Astrocyte (in vitro differentiated cells and primary cell): ENCODE measurements around the gene DNAJC16. TPM values are rescaled to one million over a fixed set of nuclear protein-coding genes. Genes with fewer than 3 reads are reported as not detected.

Source experiments
- DNase-seq: peaks from one replicate; pipeline ENCODE4 v3.0.0-alpha.2; 2010; ENCODE audit warnings: low read depth
- FAIRE-seq: peaks from 2 replicates; lab custom pipeline; 2011; peaks lifted over from hg19 to GRCh38; lab: Jason Lieb, UNC
- H2AFZ ChIP-seq: 2 replicates; pipeline ENCODE4 v1.6.0; 2012; ENCODE audit warnings: low read depth, low read length, inconsistent platforms
- H3K27ac ChIP-seq: 2 replicates; pipeline ENCODE4 v1.5.1; 2011; ENCODE audit warnings: low read depth, low read length, inconsistent platforms
- H3K27me3 ChIP-seq: 2 replicates; pipeline ENCODE4 v1.6.0; 2011; ENCODE audit warnings: low read length, inconsistent platforms; ENCODE audit not compliant: insufficient read depth
- H3K36me3 ChIP-seq: 2 replicates; pipeline ENCODE4 v1.5.1; 2011; ENCODE audit warnings: low read length, inconsistent platforms; ENCODE audit not compliant: insufficient read depth
- H3K4me1 ChIP-seq: 2 replicates; pipeline ENCODE4 v1.5.1; 2011; ENCODE audit warnings: low read length, inconsistent platforms; ENCODE audit not compliant: insufficient read depth
- H3K4me2 ChIP-seq: 2 replicates; pipeline ENCODE4 v1.6.0; 2012; ENCODE audit warnings: low read length, inconsistent platforms
- H3K4me3 ChIP-seq: 2 replicates; pipeline ENCODE4 v1.5.1; 2011; ENCODE audit warnings: low read depth, mild to moderate bottlenecking, low read length, inconsistent platforms; ENCODE audit not compliant: insufficient read depth
- H3K79me2 ChIP-seq: 2 replicates; pipeline ENCODE4 v1.6.0; 2012; ENCODE audit warnings: mild to moderate bottlenecking, low read length, inconsistent platforms; ENCODE audit not compliant: insufficient read depth
- H3K9ac ChIP-seq: 2 replicates; pipeline ENCODE4 v1.6.0; 2012; ENCODE audit warnings: mild to moderate bottlenecking, low read length, inconsistent platforms
- H3K9me3 ChIP-seq: 2 replicates; pipeline ENCODE4 v1.5.1; 2012; ENCODE audit warnings: low read depth, mild to moderate bottlenecking, low read length, inconsistent platforms; ENCODE audit not compliant: insufficient read depth
- H4K20me1 ChIP-seq: 2 replicates; pipeline ENCODE4 v1.6.0; 2012; ENCODE audit warnings: low read length, inconsistent platforms; ENCODE audit not compliant: insufficient read depth
- H3K27ac Mint-ChIP-seq: one replicate; pipeline ENCODE4 v1.8.0; 2021; ENCODE audit warnings: mild to moderate bottlenecking, mixed read lengths; ENCODE audit not compliant: unreplicated experiment
- H3K27me3 Mint-ChIP-seq: one replicate; pipeline ENCODE4 v1.8.0; 2021; ENCODE audit warnings: low read depth, mixed read lengths; ENCODE audit not compliant: unreplicated experiment
- H3K36me3 Mint-ChIP-seq: one replicate; pipeline ENCODE4 v1.8.0; 2021; ENCODE audit warnings: low read depth, mixed read lengths; ENCODE audit not compliant: unreplicated experiment
- H3K4me1 Mint-ChIP-seq: one replicate; pipeline ENCODE4 v1.8.0; 2021; ENCODE audit warnings: low read depth, mixed read lengths; ENCODE audit not compliant: unreplicated experiment
- H3K4me3 Mint-ChIP-seq: one replicate; pipeline ENCODE4 v1.8.0; 2021; ENCODE audit warnings: mild to moderate bottlenecking, moderate library complexity, mixed read lengths; ENCODE audit not compliant: unreplicated experiment
- H3K9me3 Mint-ChIP-seq: one replicate; pipeline ENCODE4 v1.8.0; 2021; ENCODE audit warnings: mild to moderate bottlenecking, mixed read lengths; ENCODE audit not compliant: unreplicated experiment
- EZH2 ChIP-seq: IDR thresholded peaks from 2 replicates; pipeline ENCODE4 v1.6.1; 2012; ENCODE audit warnings: mild to moderate bottlenecking, low read length, inconsistent platforms; ENCODE audit not compliant: insufficient read depth
- total RNA-seq: library from RNA; stranded (reverse); gene quantifications from 2 replicates; pipeline ENCODE4 v1.2.1, GENCODE V29; 2021
- TF ChIP-seq, protein P1 (sequence below): IDR thresholded peaks from 2 replicates; pipeline ENCODE4 v1.5.1; 2011; ENCODE audit warnings: low read depth, mild to moderate bottlenecking, inconsistent platforms, low read length, moderate library complexity; ENCODE audit not compliant: insufficient read depth

DNAJC16 gene
- total RNA-seq, 1 donor from 2014 or later: 19.6 TPM

DNA sequence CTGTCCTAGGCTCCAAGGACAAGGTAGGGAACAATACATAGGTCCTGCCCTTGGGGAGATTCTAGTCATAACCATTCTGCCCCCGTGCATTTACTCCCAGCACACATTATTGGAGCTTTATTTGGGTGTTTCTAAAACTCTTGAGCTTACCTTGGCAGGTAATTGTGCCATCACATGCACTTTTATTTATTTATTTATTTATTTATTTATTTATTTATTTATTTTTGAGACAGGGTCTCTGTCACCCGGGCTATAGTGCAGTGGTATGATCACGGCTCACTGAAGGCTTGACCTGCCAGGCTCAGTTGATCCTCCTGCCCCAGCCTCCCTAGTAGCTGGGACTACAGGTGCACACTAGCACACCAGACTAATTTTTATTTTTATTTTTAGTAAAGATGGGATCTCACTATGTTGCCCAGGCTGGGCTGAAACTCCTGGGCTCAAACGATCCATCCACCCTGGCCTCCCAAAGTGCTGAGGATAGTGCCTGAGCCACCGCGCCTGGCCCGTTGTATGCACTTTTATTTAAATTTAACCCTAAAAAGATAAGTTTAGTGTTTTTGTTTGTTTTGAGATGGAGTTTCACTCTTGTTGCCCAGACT is 49.0 kb downstream of the DNAJC16 start:
- no peak for FAIRE-seq

DNA sequence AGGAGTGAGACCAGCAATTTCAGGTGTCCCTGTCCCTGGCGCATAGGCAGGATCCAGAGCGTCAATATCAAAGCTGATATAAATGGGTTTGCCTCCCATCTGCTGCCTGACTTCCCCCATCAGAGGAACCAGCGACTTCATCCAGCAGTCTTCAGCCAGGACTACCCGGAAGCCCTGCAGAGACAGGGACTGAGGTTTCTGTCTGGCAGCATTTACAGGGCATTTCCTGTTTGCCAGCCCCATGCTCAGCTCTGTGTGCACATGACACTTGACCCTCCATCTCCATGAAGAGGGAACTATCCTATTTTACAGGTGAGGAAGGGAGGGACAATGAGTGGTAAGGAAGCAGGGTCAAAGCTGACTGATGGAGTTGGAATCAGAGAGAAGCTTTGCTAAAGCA is 51.0 kb downstream of the DNAJC16 start:
- Histone ChIP-seq H3K79me2 (no peaks in the 10 kb centered on the region), H3K9me3 (no peaks in the 10 kb centered on the region), H3K4me3 (no peak overlapping the region), H3K4me1 (no peaks in the 10 kb centered on the region), H3K27me3 (no peaks in the 10 kb centered on the region), H3K9ac (no peak overlapping the region), H3K27ac (no peak overlapping the region), H3K36me3 (no peaks in the 10 kb centered on the region), H2AFZ (no peak overlapping the region), H3K4me2 (no peak overlapping the region), H4K20me1 (no peaks in the 10 kb centered on the region)
- H3K4me3 Mint-ChIP-seq: no peak overlapping the region
- FAIRE-seq (no peak), DNase-seq (no peak)
- H3K4me1 Mint-ChIP-seq: peaks cover 6% of the 10 kb centered on the region
- H3K36me3 Mint-ChIP-seq: peaks cover 9% of the 10 kb centered on the region
- H3K9me3 Mint-ChIP-seq: no peaks in the 10 kb centered on the region
- no peak overlapping the region for H3K27ac Mint-ChIP-seq
- TF ChIP-seq EZH2: no peak
- TF ChIP-seq, protein P1, sequence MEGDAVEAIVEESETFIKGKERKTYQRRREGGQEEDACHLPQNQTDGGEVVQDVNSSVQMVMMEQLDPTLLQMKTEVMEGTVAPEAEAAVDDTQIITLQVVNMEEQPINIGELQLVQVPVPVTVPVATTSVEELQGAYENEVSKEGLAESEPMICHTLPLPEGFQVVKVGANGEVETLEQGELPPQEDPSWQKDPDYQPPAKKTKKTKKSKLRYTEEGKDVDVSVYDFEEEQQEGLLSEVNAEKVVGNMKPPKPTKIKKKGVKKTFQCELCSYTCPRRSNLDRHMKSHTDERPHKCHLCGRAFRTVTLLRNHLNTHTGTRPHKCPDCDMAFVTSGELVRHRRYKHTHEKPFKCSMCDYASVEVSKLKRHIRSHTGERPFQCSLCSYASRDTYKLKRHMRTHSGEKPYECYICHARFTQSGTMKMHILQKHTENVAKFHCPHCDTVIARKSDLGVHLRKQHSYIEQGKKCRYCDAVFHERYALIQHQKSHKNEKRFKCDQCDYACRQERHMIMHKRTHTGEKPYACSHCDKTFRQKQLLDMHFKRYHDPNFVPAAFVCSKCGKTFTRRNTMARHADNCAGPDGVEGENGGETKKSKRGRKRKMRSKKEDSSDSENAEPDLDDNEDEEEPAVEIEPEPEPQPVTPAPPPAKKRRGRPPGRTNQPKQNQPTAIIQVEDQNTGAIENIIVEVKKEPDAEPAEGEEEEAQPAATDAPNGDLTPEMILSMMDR: no peak
- H3K27me3 Mint-ChIP-seq: no peaks in the 10 kb centered on the region

More for the DNA sequence above, 49.0 kb downstream of the DNAJC16 start:
- no peak overlapping the region for H3K27ac Mint-ChIP-seq
- no peak overlapping the region for H3K4me3 ChIP-seq
- peaks cover 6% of the 10 kb centered on the region for H3K4me1 Mint-ChIP-seq
- H3K4me2 ChIP-seq: no peak overlapping the region
- H3K27ac ChIP-seq: no peak overlapping the region
- H2AFZ ChIP-seq: no peak overlapping the region
- no peak overlapping the region for H3K4me3 Mint-ChIP-seq
- no peaks in the 10 kb centered on the region for H3K79me2 ChIP-seq
- H4K20me1 ChIP-seq: no peaks in the 10 kb centered on the region
- no peaks in the 10 kb centered on the region for H3K9me3 ChIP-seq
- H3K27me3 Mint-ChIP-seq: no peaks in the 10 kb centered on the region
- peaks cover 5% of the 10 kb centered on the region for H3K36me3 ChIP-seq
- no peaks in the 10 kb centered on the region for H3K4me1 ChIP-seq
- H3K36me3 Mint-ChIP-seq: peaks cover 13% of the 10 kb centered on the region
- H3K9me3 Mint-ChIP-seq: no peaks in the 10 kb centered on the region
- DNase-seq: no peak
- no peaks in the 10 kb centered on the region for H3K27me3 ChIP-seq
- TF ChIP-seq, protein P1: no peak
- TF ChIP-seq EZH2: no peak
- H3K9ac ChIP-seq: no peak overlapping the region

DNA sequence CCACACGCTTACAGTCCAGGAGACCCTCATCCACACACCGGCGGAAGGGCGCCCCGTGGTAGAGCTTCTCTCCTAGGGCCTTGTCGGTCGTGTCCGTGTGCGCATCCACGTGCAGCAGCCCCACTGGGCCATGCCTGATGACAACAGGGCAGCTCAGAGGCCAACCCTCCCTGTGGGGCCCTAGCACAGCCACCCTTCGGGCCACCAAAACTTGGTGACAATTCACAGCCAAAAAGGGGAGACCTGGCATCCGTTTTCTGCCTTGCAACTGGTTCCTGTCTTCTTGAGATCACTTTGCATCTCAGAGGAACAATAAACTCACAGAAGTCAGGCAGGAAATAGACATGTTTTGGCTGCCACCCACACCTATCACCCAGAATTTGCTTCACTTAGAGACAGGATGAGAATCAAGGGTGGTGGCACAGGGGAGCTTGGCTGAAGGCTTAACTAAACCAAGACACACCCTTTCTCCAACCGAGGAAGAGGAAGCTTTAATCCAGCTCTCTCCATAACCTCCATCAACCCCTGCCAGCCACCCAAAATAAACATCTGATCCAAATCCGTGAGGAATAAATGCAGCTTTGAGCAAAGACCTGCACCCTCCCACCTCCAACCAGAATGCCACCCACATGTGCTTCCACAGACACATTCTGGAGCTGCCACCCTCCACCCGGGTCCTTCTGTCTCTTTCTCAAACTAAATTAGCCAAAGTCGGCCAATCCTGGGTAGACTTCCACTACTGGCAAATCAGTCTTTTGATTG is 52.5 kb downstream of the DNAJC16 start:
- FAIRE-seq: no peak

More for the DNA sequence above, 52.5 kb downstream of the DNAJC16 start:
- Histone ChIP-seq H3K9ac (no peak overlapping the region), H4K20me1 (no peaks in the 10 kb centered on the region), H3K9me3 (no peaks in the 10 kb centered on the region), H3K27ac (no peak overlapping the region), H3K27me3 (no peaks in the 10 kb centered on the region), H2AFZ (no peak overlapping the region), H3K4me1 (no peaks in the 10 kb centered on the region), H3K4me3 (no peak overlapping the region), H3K79me2 (no peaks in the 10 kb centered on the region), H3K36me3 (no peaks in the 10 kb centered on the region), H3K4me2 (no peak overlapping the region)
- Mint-ChIP-seq H3K36me3 (peaks cover 9% of the 10 kb centered on the region), H3K4me1 (peaks cover 2% of the 10 kb centered on the region), H3K27me3 (no peaks in the 10 kb centered on the region), H3K9me3 (no peaks in the 10 kb centered on the region), H3K4me3 (no peak overlapping the region), H3K27ac (no peak overlapping the region)
- TF ChIP-seq, protein P1: no peak
- no peak for TF ChIP-seq EZH2
- DNase-seq: no peak
